HepG2 (cell line): Measurements from ENCODE around the gene SACS. TPM values are rescaled to one million over a fixed set of nuclear protein-coding genes. Genes with fewer than 3 reads are reported as not detected.
A peak's percentile ranks its signal among the peaks of the same experiment; 100 is the strongest.

Source experiments
- ATAC-seq: fragments of 200-7000 bp; cut with Tn5 transposase; 3 replicates; pipeline ENCODE4 v1.9.1; 2020; ENCODE audit warnings: mild to moderate bottlenecking, moderate library complexity
- BruUV-seq: library from RNA; stranded (reverse); fragments of 400-500 nt; replicated peaks from 2 replicates; lab custom pipeline; 2021; lab: Mats Ljungman, UMichigan
- CTCF ChIA-PET: fragments of 300-600 bp; formaldehyde crosslinking; extraction: SDS; loops from one replicate; lab custom pipeline; 2021; ENCODE audit warnings: low total read pairs, inconsistent platforms, low intra/inter-chr PET ratio; lab: Yijun Ruan, JAX
- POLR2A ChIA-PET: fragments of 350-600 bp; sonication (Branson Sonifier 250); formaldehyde crosslinking; loops from one replicate; lab custom pipeline; 2020; ENCODE audit warnings: antibody characterized with exemption, inconsistent platforms; lab: Yijun Ruan, JAX
- DNase-seq: peaks from one replicate; pipeline ENCODE4 v3.0.0-alpha.2; 2015; ENCODE audit warnings: low spot score
- FAIRE-seq: peaks from 3 replicates; lab custom pipeline; 2011; peaks lifted over from hg19 to GRCh38; lab: Jason Lieb, UNC
- H2AFZ ChIP-seq: one replicate; pipeline ENCODE4 v1.6.1; 2011; ENCODE audit warnings: low read length, inconsistent platforms
- H3K27ac ChIP-seq: fragments of 300-600 bp; 3 replicates; pipeline ENCODE4 v1.8.0; 2011; ENCODE audit warnings: mixed run types, mild to moderate bottlenecking, mixed read lengths, low read length, inconsistent platforms; ENCODE audit not compliant: insufficient read depth; ENCODE audit errors: extremely low read length
- H3K27me3 ChIP-seq, 2 experiments: fragments of 200-600 bp in 1 of 2; 2 replicates in 1 of 2; 3 replicates in 1 of 2; pipeline versions ENCODE4 v1.6.0 to v1.8.0; 2011; ENCODE audit warnings: low read length in 2 of 2, mild to moderate bottlenecking in 2 of 2, moderate library complexity in 2 of 2, inconsistent platforms in 1 of 2; ENCODE audit not compliant: insufficient read depth in 2 of 2, control insufficient read depth in 1 of 2
- H3K36me3 ChIP-seq, 2 experiments: fragments of 200-600 bp in 1 of 2; replicated peaks in 1 of 2; 2 replicates in 1 of 2; 3 replicates in 1 of 2; pipeline versions ENCODE4 v1.5.1 to v1.8.0; 2011; ENCODE audit warnings: low read length in 2 of 2, inconsistent platforms in 1 of 2; ENCODE audit not compliant: insufficient read depth in 2 of 2, control insufficient read depth in 1 of 2
- H3K4me1 ChIP-seq: 2 replicates; pipeline ENCODE4 v1.5.1; 2012; ENCODE audit warnings: low read length, inconsistent platforms; ENCODE audit not compliant: insufficient read depth
- H3K4me2 ChIP-seq: 2 replicates; pipeline ENCODE4 v1.6.0; 2011; ENCODE audit warnings: low read depth, low read length, inconsistent platforms
- H3K4me3 ChIP-seq, 3 experiments: fragments of 200-600 bp in 1 of 3; sonication (generic), shearing (Covaris generic) in 1 of 3; replicated peaks in 1 of 3; 2 replicates each; pipeline ENCODE4 v1.5.1; 2011 to 2016; ENCODE audit warnings: low read length in 3 of 3, inconsistent platforms in 2 of 3, low read depth in 2 of 3, mild to moderate bottlenecking in 2 of 3, control low read depth in 1 of 3, mixed read lengths in 1 of 3; ENCODE audit not compliant: insufficient read depth in 1 of 3
- H3K79me2 ChIP-seq: one replicate; pipeline ENCODE4 v1.6.1; 2011; ENCODE audit warnings: low read length, inconsistent platforms; ENCODE audit not compliant: insufficient read depth
- H3K9ac ChIP-seq: 2 replicates; pipeline ENCODE4 v1.6.0; 2011; ENCODE audit warnings: mild to moderate bottlenecking, low read depth, low read length, inconsistent platforms; ENCODE audit not compliant: insufficient read depth
- H3K9me3 ChIP-seq: 2 replicates; pipeline ENCODE4 v1.5.1; 2012; ENCODE audit warnings: mild to moderate bottlenecking, low read length
- H4K20me1 ChIP-seq: 2 replicates; pipeline ENCODE4 v1.6.0; 2011; ENCODE audit warnings: inconsistent platforms, mild to moderate bottlenecking, low read length, moderate library complexity; ENCODE audit not compliant: insufficient read depth
- ATRX ChIP-seq: sonication (generic); formaldehyde crosslinking; IDR thresholded peaks from 2 replicates; pipeline ENCODE4 v1.4.0; 2020; ENCODE audit warnings: missing genetic modification reagents, borderline replicate concordance
- BHLHE40 ChIP-seq: IDR thresholded peaks from 2 replicates; pipeline ENCODE4 v1.6.1; 2011; ENCODE audit warnings: low read length, improper control_type of control experiment
- CENPT ChIP-seq: sonication (generic); formaldehyde crosslinking; IDR thresholded peaks from 2 replicates; pipeline ENCODE4 v1.8.0; 2022; ENCODE audit warnings: low read depth, mild to moderate bottlenecking, moderate library complexity, missing genetic modification reagents
- CHCHD3 ChIP-seq: sonication (generic); formaldehyde crosslinking; IDR thresholded peaks from 2 replicates; pipeline ENCODE4 v1.8.0; 2022; ENCODE audit warnings: mild to moderate bottlenecking, missing genetic modification reagents, moderate library complexity
- FOXK2 ChIP-seq: fragments of 450-650 bp; IDR thresholded peaks from 2 replicates; pipeline ENCODE4 v1.6.1; 2016
- SNAI1 ChIP-seq: sonication (generic); formaldehyde crosslinking; IDR thresholded peaks from 2 replicates; pipeline ENCODE4 v1.5.0; 2020; ENCODE audit warnings: mild to moderate bottlenecking, missing genetic modification reagents, borderline replicate concordance
- SPEN ChIP-seq: sonication (generic); formaldehyde crosslinking; IDR thresholded peaks from 2 replicates; pipeline ENCODE4 v1.5.1; 2020; ENCODE audit warnings: low read depth, mild to moderate bottlenecking, missing genetic modification reagents
- TBX3 ChIP-seq: fragments of 450-650 bp; IDR thresholded peaks from 2 replicates; pipeline ENCODE4 v1.6.1; 2017; ENCODE audit warnings: antibody characterized with exemption, mild to moderate bottlenecking, inconsistent platforms, borderline replicate concordance
- ZEB1 ChIP-seq: IDR thresholded peaks from 2 replicates; pipeline ENCODE4 v1.6.1; 2012; ENCODE audit warnings: mild to moderate bottlenecking, low read depth, inconsistent platforms; ENCODE audit not compliant: insufficient replicate concordance
- ZNF234 ChIP-seq: sonication (generic); formaldehyde crosslinking; conservative IDR thresholded peaks from 2 replicates; pipeline ENCODE4 v1.5.1; 2020; ENCODE audit warnings: mild to moderate bottlenecking, missing genetic modification reagents
- ZNF572 ChIP-seq: sonication (generic); formaldehyde crosslinking; IDR thresholded peaks from 2 replicates; pipeline ENCODE4 v1.5.1; 2020; ENCODE audit warnings: mild to moderate bottlenecking, missing genetic modification reagents
- ZNF7 ChIP-seq: IDR thresholded peaks from 2 replicates; pipeline ENCODE4 v1.6.1; 2016; ENCODE audit warnings: missing biosample characterization, missing genetic modification reagents
- ZNF780A ChIP-seq: sonication (generic); formaldehyde crosslinking; IDR thresholded peaks from 2 replicates; pipeline ENCODE4 v1.8.0; 2022; ENCODE audit warnings: mild to moderate bottlenecking, missing genetic modification reagents, moderate library complexity
- WGBS: methylation state at CpG from one replicate; pipeline ENCODE4 v1.1.6; 2017; ENCODE audit warnings: low lambda C conversion rate; 5-methylcytosine and 5-hydroxymethylcytosine counted together
- in situ Hi-C: cut with HindIII; loops from 2 replicates; pipeline ENCODE4 v1.10.0; 2017; ENCODE audit warnings: low pct_unique_long_range_greater_than_20kb; ENCODE audit not compliant: extremely low pct_ligation_motif_present
- intact Hi-C: fragments of 100-400 bp; cut with micrococcal nuclease; formaldehyde crosslinking; loops from one replicate; pipeline ENCODE4 v1.10.0; 2022; ENCODE audit not compliant: unreplicated experiment
- polyA plus RNA-seq, 8 experiments: library from polyadenylated mRNA; depleted of rRNA in 3 of 8; stranded (reverse) in 7 of 8; unstranded in 1 of 8; fragments of >200 nt; fragmentation: Illumina TruSeq in 4 of 8; extraction: Trizol in 4 of 8; gene quantifications; 2 replicates each; pipeline versions ENCODE4 v1.2.1 to v1.2.3, GENCODE V29; 2011 to 2016; ENCODE audit warnings: low read depth in 4 of 8, missing spikeins in 1 of 8, mixed read lengths in 1 of 8; ENCODE audit not compliant: insufficient read depth in 1 of 8
- total RNA-seq, 5 experiments: library from RNA; depleted of rRNA; stranded (reverse); fragments of >200 nt; fragmentation: Illumina TruSeq; extraction: Trizol; gene quantifications; 2 replicates each; pipeline ENCODE4 v1.2.3, GENCODE V29; 2016; ENCODE audit warnings: low read depth in 1 of 5
- TF ChIP-seq, protein P1 (sequence below): sonication (generic); formaldehyde crosslinking; IDR thresholded peaks from 2 replicates; pipeline ENCODE4 v1.5.0; 2020; ENCODE audit warnings: mild to moderate bottlenecking, missing genetic modification reagents, borderline replicate concordance
- TF ChIP-seq, protein P2 (sequence below): sonication (generic); formaldehyde crosslinking; IDR thresholded peaks from 2 replicates; pipeline ENCODE4 v1.4.0; 2020; ENCODE audit warnings: missing genetic modification reagents, low read depth, mild to moderate bottlenecking, borderline replicate concordance

SACS gene
- total and polyA plus RNA-seq, 2 of the 13 experiments (the other 11 are each of a cell fraction or from before 2014, with no cell fraction given) = 4.0 to 15.7 TPM

DNA sequence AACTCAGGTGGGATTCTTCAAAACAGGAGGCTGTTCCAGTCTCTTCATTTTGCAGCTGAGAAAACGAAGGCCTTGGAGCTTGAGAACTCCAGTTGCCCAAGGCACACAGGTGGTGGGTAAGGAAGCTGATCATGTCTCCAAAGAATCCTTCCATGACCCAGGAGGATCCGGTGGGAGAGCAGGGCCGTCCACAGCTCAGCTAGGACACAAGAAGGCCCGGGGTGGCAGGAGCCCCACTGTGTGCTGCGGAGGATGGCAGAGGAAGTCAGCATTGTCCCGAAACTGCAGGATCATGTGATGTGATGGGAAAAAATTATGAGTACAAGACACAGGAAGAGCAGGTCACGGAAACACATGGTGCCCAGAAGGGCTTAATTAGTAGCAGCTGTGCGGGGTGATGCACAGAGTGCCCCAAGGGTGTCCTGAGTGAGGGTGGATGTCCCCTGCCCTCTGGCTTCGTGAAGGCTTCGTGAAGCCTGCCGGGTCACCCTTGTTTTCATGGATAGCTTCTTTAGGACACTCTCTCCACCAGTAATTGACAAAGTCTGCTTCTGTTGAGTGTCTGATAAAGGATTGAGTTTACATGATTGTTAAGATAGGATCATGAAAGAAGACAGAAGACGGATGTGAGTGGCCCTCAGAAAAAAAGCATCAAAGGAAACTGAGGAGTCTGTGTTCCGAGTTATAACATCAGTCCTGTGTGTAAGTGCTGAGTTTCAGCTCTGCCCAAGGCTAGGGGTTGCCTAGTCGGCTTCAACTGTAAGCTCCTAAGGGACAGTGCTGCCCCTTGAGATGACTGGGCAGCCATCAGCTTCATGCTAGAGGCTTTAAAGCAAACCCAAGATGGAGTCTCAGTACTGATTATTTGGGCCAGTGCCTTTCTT, 33.8 kb upstream of the SACS start:
- Histone ChIP-seq H3K4me2 (peak overlapping the region; percentile 97), H3K27ac (no peak overlapping the region), H3K79me2 (no peaks in the 10 kb centered on the region), H3K36me3 (no peaks in the 10 kb centered on the region), H3K4me1 (peaks cover 33% of the 10 kb centered on the region), H3K4me3 (peak overlapping the region in 2 of 3 experiments; percentile 50 to 79; a peak in 3 of 6 replicates), H4K20me1 (no peaks in the 10 kb centered on the region), H3K27me3 (peaks cover 0 to 5% of the 10 kb centered on the region in 2 experiments; a peak in 1 of 5 replicates), H2AFZ (peak overlapping the region; percentile 31), H3K9ac (no peak overlapping the region)
- no TSS peak for BruUV-seq
- ATAC-seq = no peak
- in situ Hi-C loops = loop anchor here (5.0 to 10.0 kb wide), 3 partner anchors 110 to 408 kb away; no protein-coding TSS in a partner anchor
- CTCF ChIA-PET = interaction anchor here (1.1 to 2.9 kb wide), 4 partner anchors 103 to 432 kb away, joined by 3 to 12 read pairs (median 5); partner anchors contain the start of genes MIPEP and TNFRSF19
- no peak for TF ChIP-seq ZNF572 (CRISPR knock-in tag)
- no peak for TF ChIP-seq TBX3
- TF ChIP-seq ZNF234 (CRISPR knock-in tag) = no peak
- no peak for TF ChIP-seq ZNF7 (CRISPR knock-in tag)
- no peak for TF ChIP-seq ZNF780A (CRISPR knock-in tag)
- TF ChIP-seq CHCHD3 = no peak
- TF ChIP-seq FOXK2 = no peak
- no peak for TF ChIP-seq SPEN (CRISPR knock-in tag)
- TF ChIP-seq BHLHE40 = no peak
- TF ChIP-seq ZEB1 = no peak
- TF ChIP-seq CENPT (CRISPR knock-in tag) = no peak
- no peak for TF ChIP-seq SNAI1 (CRISPR knock-in tag)
- TF ChIP-seq, protein P1, sequence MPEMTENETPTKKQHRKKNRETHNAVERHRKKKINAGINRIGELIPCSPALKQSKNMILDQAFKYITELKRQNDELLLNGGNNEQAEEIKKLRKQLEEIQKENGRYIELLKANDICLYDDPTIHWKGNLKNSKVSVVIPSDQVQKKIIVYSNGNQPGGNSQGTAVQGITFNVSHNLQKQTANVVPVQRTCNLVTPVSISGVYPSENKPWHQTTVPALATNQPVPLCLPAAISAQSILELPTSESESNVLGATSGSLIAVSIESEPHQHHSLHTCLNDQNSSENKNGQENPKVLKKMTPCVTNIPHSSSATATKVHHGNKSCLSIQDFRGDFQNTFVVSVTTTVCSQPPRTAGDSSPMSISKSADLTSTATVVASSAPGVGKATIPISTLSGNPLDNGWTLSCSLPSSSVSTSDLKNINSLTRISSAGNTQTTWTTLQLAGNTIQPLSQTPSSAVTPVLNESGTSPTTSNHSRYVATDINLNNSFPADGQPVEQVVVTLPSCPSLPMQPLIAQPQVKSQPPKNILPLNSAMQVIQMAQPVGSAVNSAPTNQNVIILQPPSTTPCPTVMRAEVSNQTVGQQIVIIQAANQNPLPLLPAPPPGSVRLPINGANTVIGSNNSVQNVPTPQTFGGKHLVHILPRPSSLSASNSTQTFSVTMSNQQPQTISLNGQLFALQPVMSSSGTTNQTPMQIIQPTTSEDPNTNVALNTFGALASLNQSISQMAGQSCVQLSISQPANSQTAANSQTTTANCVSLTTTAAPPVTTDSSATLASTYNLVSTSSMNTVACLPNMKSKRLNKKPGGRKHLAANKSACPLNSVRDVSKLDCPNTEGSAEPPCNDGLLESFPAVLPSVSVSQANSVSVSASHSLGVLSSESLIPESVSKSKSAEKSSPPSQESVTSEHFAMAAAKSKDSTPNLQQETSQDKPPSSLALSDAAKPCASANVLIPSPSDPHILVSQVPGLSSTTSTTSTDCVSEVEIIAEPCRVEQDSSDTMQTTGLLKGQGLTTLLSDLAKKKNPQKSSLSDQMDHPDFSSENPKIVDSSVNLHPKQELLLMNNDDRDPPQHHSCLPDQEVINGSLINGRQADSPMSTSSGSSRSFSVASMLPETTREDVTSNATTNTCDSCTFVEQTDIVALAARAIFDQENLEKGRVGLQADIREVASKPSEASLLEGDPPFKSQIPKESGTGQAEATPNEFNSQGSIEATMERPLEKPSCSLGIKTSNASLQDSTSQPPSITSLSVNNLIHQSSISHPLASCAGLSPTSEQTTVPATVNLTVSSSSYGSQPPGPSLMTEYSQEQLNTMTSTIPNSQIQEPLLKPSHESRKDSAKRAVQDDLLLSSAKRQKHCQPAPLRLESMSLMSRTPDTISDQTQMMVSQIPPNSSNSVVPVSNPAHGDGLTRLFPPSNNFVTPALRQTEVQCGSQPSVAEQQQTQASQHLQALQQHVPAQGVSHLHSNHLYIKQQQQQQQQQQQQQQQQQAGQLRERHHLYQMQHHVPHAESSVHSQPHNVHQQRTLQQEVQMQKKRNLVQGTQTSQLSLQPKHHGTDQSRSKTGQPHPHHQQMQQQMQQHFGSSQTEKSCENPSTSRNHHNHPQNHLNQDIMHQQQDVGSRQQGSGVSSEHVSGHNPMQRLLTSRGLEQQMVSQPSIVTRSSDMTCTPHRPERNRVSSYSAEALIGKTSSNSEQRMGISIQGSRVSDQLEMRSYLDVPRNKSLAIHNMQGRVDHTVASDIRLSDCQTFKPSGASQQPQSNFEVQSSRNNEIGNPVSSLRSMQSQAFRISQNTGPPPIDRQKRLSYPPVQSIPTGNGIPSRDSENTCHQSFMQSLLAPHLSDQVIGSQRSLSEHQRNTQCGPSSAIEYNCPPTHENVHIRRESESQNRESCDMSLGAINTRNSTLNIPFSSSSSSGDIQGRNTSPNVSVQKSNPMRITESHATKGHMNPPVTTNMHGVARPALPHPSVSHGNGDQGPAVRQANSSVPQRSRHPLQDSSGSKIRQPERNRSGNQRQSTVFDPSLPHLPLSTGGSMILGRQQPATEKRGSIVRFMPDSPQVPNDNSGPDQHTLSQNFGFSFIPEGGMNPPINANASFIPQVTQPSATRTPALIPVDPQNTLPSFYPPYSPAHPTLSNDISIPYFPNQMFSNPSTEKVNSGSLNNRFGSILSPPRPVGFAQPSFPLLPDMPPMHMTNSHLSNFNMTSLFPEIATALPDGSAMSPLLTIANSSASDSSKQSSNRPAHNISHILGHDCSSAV (CRISPR knock-in tag) = no peak
- TF ChIP-seq ATRX = no peak
- TF ChIP-seq, protein P2, sequence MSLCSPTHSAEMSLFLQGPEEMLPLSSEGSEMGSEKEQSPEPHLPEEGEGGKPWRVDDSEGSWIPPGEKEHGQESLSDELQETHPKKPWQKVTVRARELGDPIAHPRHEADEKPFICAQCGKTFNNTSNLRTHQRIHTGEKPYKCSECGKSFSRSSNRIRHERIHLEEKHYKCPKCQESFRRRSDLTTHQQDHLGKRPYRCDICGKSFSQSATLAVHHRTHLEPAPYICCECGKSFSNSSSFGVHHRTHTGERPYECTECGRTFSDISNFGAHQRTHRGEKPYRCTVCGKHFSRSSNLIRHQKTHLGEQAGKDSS (CRISPR knock-in tag) = no peak
- TF ChIP-seq, all 625 proteins: peak for 0
- H3K9me3 ChIP-seq = no peaks in the 10 kb centered on the region
- POLR2A ChIA-PET = no interaction called here
- DNase-seq (no peak), FAIRE-seq (no peak)
- intact Hi-C loops = loop anchor here (1.0 to 10.0 kb wide), 6 partner anchors 104 to 420 kb away; partner anchors contain the start of genes MIPEP and TNFRSF19
- 61% methylated on average over 14 of the region's 14 CpGs for WGBS
